GM18507 (cell line): Measurements from ENCODE around the gene RAD23A.
"Not testable (repeated sequence)": the region's sequence is repeated elsewhere in the genome, so short reads cannot be mapped to it uniquely, and the experiment has no call there.

Experiments used
- DNase-seq: peaks from one replicate; pipeline ENCODE4 v3.0.0; 2011; ENCODE audit warnings: low read depth; ENCODE audit not compliant: insufficient read length; ENCODE audit errors: extremely low spot score
- FAIRE-seq: peaks from 2 replicates; lab custom pipeline; 2011; peaks lifted over from hg19 to GRCh38; lab: Jason Lieb, UNC

Gene RAD23A

GRCh38 chr19:12953138-12953798 lies 7.6 kb downstream of the RAD23A start:
- FAIRE-seq = no peak
- no peak for DNase-seq

- FAIRE-seq = no peak
- no peak for DNase-seq
Measured at GRCh38 chr19:12953799-12954611, 8.3 kb downstream of the RAD23A start.

GRCh38 chr19:12954612-12954962 lies 8.9 kb downstream of the RAD23A start:
- DNase-seq (no peak), FAIRE-seq (no peak)

- not testable (repeated sequence) for FAIRE-seq, DNase-seq
Measured at GRCh38 chr19:12955575-12955974, 9.9 kb downstream of the RAD23A start.

GRCh38 chr19:12955996-12956395 lies 10.3 kb downstream of the RAD23A start:
- DNase-seq = no peak
- FAIRE-seq = no peak

- FAIRE-seq (peak; percentile 78), DNase-seq (peak; percentile 76)
Measured at GRCh38 chr19:12956446-12957388, 11.1 kb downstream of the RAD23A start, which contains the start of gene GADD45GIP1. TSS of gene GADD45GIP1 (minus strand) at chr19:12957223. CDS start at chr19:12957212, 11 bp downstream.

- FAIRE-seq = not testable (repeated sequence)
Measured at GRCh38 chr19:12957389-12957952, 11.8 kb downstream of the RAD23A start.

GRCh38 chr19:12959481-12959880 lies 13.8 kb downstream of the RAD23A start:
- FAIRE-seq = no peak
- DNase-seq = no peak

More at GRCh38 chr19:12957389-12957952, 11.8 kb downstream of the RAD23A start:
- DNase-seq = not testable (repeated sequence)

GRCh38 chr19:12965017-12965811 lies 19.6 kb downstream of the RAD23A start:
- DNase-seq = peak; percentile 75
- FAIRE-seq = peak; percentile 81

- FAIRE-seq (no peak), DNase-seq (no peak)
Measured at GRCh38 chr19:12965812-12966135, 20.1 kb downstream of the RAD23A start.

- no peak for FAIRE-seq
- no peak for DNase-seq
Measured at GRCh38 chr19:12967907-12968306, 22.2 kb downstream of the RAD23A start.

GRCh38 chr19:12969292-12969988 lies 23.8 kb downstream of the RAD23A start, which contains the start of gene DAND5:
TSS of gene DAND5 (plus strand) at chr19:12969576. CDS start at chr19:12969661, 85 bp downstream.
- DNase-seq = no peak
- no peak for FAIRE-seq

GRCh38 chr19:12970070-12970820 lies 24.6 kb downstream of the RAD23A start:
- DNase-seq = no peak
- no peak for FAIRE-seq

GRCh38 chr19:12973236-12973635 lies 27.6 kb downstream of the RAD23A start:
- DNase-seq (no peak), FAIRE-seq (no peak)

GRCh38 chr19:12974301-12975220 lies 28.9 kb downstream of the RAD23A start:
- DNase-seq = no peak
- FAIRE-seq = no peak

- FAIRE-seq = no peak
Measured at GRCh38 chr19:12975221-12975741, 29.6 kb downstream of the RAD23A start.

More at GRCh38 chr19:12975221-12975741, 29.6 kb downstream of the RAD23A start:
- DNase-seq = no peak
